ENCODE measurements around the gene RPS21.

RPS21 gene

GRCh38 chr20:62360854-62361798 lies 25.8 kb upstream of the RPS21 start:
- TF ChIP-seq FOXP2 (optimal IDR thresholded peaks at IDR 0.05; ENCODE audit: borderline replicate concordance, extremely low read depth, extremely low read length, insufficient read depth) (no peak), SIN3A (IDR thresholded peaks at IDR 0.05; ENCODE audit: borderline replicate concordance, insufficient read depth, low read length) (no peak), POLR2AphosphoS5 (IDR thresholded peaks at IDR 0.05; ENCODE audit: low read depth, low read length) (no peak), TAF1 (IDR thresholded peaks at IDR 0.05; ENCODE audit: borderline replicate concordance, insufficient read depth, low read length) (no peak)
- TF ChIP-seq, protein P1, sequence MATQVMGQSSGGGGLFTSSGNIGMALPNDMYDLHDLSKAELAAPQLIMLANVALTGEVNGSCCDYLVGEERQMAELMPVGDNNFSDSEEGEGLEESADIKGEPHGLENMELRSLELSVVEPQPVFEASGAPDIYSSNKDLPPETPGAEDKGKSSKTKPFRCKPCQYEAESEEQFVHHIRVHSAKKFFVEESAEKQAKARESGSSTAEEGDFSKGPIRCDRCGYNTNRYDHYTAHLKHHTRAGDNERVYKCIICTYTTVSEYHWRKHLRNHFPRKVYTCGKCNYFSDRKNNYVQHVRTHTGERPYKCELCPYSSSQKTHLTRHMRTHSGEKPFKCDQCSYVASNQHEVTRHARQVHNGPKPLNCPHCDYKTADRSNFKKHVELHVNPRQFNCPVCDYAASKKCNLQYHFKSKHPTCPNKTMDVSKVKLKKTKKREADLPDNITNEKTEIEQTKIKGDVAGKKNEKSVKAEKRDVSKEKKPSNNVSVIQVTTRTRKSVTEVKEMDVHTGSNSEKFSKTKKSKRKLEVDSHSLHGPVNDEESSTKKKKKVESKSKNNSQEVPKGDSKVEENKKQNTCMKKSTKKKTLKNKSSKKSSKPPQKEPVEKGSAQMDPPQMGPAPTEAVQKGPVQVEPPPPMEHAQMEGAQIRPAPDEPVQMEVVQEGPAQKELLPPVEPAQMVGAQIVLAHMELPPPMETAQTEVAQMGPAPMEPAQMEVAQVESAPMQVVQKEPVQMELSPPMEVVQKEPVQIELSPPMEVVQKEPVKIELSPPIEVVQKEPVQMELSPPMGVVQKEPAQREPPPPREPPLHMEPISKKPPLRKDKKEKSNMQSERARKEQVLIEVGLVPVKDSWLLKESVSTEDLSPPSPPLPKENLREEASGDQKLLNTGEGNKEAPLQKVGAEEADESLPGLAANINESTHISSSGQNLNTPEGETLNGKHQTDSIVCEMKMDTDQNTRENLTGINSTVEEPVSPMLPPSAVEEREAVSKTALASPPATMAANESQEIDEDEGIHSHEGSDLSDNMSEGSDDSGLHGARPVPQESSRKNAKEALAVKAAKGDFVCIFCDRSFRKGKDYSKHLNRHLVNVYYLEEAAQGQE (IDR thresholded peaks at IDR 0.05; ENCODE audit: insufficient read depth in 1 of 2, low read depth in 2 of 2, low read length in 2 of 2) = no peak

- TF ChIP-seq, protein P1 (IDR thresholded peaks at IDR 0.05; ENCODE audit: insufficient read depth in 1 of 2, low read depth in 2 of 2, low read length in 2 of 2) = no peak
- no peak for TF ChIP-seq FOXP2 (optimal IDR thresholded peaks at IDR 0.05; ENCODE audit: borderline replicate concordance, extremely low read depth, extremely low read length, insufficient read depth)
- no peak for TF ChIP-seq TAF1 (IDR thresholded peaks at IDR 0.05; ENCODE audit: borderline replicate concordance, insufficient read depth, low read length)
- TF ChIP-seq SIN3A (IDR thresholded peaks at IDR 0.05; ENCODE audit: borderline replicate concordance, insufficient read depth, low read length) = no peak
These were observed 24.9 kb upstream of the RPS21 start for GRCh38 chr20:62361799-62362589.

- TF ChIP-seq POLR2AphosphoS5 (IDR thresholded peaks at IDR 0.05; ENCODE audit: low read depth, low read length) (no peak), SIN3A (IDR thresholded peaks at IDR 0.05; ENCODE audit: borderline replicate concordance, insufficient read depth, low read length) (no peak), TAF1 (IDR thresholded peaks at IDR 0.05; ENCODE audit: borderline replicate concordance, insufficient read depth, low read length) (no peak), FOXP2 (optimal IDR thresholded peaks at IDR 0.05; ENCODE audit: borderline replicate concordance, extremely low read depth, extremely low read length, insufficient read depth) (no peak)
- TF ChIP-seq, protein P1 (IDR thresholded peaks at IDR 0.05; ENCODE audit: insufficient read depth in 1 of 2, low read depth in 2 of 2, low read length in 2 of 2) = no peak
These were observed 24.3 kb upstream of the RPS21 start for GRCh38 chr20:62362590-62362940.

DNA sequence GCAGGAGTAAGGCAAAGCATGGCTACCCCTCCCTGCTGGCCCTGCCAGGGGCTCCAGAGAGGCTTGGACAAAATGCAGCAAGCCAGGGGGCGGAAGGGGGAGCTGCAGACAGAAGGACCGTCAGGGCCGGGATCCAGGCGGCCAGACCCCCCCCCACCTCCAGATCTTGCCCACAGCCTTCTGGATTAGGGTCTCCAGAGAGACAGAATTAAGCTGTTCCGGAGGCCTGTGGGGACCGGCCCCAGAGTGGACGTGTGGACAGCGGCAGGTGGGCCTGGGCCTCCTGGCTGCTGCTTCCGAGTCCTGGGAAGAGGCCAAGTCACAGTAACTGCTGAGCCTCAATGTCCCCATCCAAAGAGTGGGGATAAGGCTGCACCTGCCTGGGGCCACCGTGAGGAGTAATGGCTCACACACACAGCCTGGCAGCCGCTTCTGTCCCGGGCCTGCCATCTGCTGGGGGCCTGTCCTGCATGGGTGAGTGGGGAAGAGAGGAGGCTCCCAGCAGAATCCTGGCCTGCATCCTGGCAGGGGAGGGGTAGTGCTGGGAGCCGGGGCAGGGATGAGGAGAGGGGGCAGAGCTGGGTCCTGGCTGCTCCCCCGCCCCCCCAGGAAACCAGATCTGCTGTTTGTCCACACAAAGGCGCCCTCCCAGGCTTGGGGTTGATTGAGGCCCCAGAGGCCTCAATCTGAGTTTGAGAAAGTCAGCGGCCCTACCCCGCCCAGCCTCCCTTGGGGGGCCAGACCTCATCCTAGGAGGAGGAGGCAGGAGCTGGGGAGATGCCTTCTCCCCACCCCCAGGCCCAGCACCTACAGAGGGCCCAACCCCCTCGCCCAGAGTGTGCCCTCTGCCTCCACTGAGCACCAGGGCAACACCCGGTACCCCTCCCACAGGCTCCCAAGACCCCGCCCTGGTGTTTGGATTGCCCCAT lies 23.6 kb upstream of the RPS21 start:
- TF ChIP-seq FOXP2 (optimal IDR thresholded peaks at IDR 0.05; ENCODE audit: borderline replicate concordance, extremely low read depth, extremely low read length, insufficient read depth) = peak; percentile 4
- TF ChIP-seq SIN3A (IDR thresholded peaks at IDR 0.05; ENCODE audit: borderline replicate concordance, insufficient read depth, low read length) = no peak

Measured in PFSK-1 (cell line).